ENCODE results near the gene HILPDA.

DNA sequence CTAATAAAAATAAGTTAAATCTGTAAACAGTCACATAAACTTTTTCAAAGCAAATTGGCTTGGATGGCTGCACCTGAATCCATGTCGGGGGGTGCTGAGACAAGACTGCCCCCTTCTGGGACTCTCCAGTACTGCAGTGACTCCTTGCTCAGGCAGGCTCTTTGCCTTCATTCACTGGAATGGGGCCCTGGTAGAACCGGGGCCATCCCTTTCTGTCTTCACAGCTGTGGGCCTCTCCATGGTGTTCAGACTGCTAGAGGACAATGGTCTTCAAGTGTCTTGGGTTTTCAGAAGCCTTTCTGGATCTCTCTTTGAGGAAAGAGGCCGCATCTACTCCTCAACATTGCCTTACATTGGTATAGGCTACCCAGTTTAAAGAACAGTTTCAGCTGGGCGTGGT lies 29.8 kb upstream of the HILPDA start:
- TF ChIP-seq POLR2A (IDR thresholded peaks at IDR 0.05) = no peak
- peak; percentile 56 to 76 (median 74) for TF ChIP-seq CTCF (IDR thresholded peaks at IDR 0.05)
- TF ChIP-seq POLR2AphosphoS5 (IDR thresholded peaks at IDR 0.05; ENCODE audit: insufficient read depth in 1 of 2, low read depth in 1 of 2) = no peak
